H9 (cell line): ENCODE data around the gene CCDC88C. TPM values are rescaled to one million over a fixed set of nuclear protein-coding genes. Genes with fewer than 3 reads are reported as not detected.

Experiments
- DNase-seq: peaks from one replicate; pipeline ENCODE4 v3.0.0-alpha.2; 2017
- H2AFZ ChIP-seq: one replicate; pipeline ENCODE4 v1.6.1; 2013; ENCODE audit warnings: mild to moderate bottlenecking, low read length, control low read depth, moderate library complexity
- H2AK5ac ChIP-seq: 2 replicates; pipeline ENCODE4 v1.6.1; 2013; ENCODE audit warnings: low read length, control low read depth, mixed read lengths; ENCODE audit not compliant: insufficient read length
- H2BK120ac ChIP-seq: one replicate; pipeline ENCODE4 v1.6.1; 2013; ENCODE audit warnings: low read depth, mild to moderate bottlenecking, low read length, control low read depth, inconsistent platforms; ENCODE audit not compliant: poor library complexity, severe bottlenecking
- H2BK12ac ChIP-seq: 2 replicates; pipeline ENCODE4 v1.6.1; 2013; ENCODE audit warnings: low read length, control low read depth, mixed read lengths, low read depth; ENCODE audit not compliant: insufficient read length
- H2BK15ac ChIP-seq: 2 replicates; pipeline ENCODE4 v1.6.1; 2013; ENCODE audit warnings: low read depth, low read length, control low read depth
- H2BK20ac ChIP-seq: one replicate; pipeline ENCODE4 v1.6.1; 2013; ENCODE audit warnings: low read depth, mild to moderate bottlenecking, low read length, control low read depth, inconsistent platforms; ENCODE audit not compliant: poor library complexity, severe bottlenecking
- H2BK5ac ChIP-seq: 2 replicates; pipeline ENCODE4 v1.6.1; 2013; ENCODE audit warnings: low read length, control low read depth, mixed read lengths; ENCODE audit not compliant: insufficient read length
- H3K14ac ChIP-seq: 2 replicates; pipeline ENCODE4 v1.6.1; 2013; ENCODE audit warnings: low read length, control low read depth; ENCODE audit not compliant: insufficient read depth
- H3K18ac ChIP-seq: 2 replicates; pipeline ENCODE4 v1.6.1; 2013; ENCODE audit warnings: low read depth, mild to moderate bottlenecking, mixed read lengths, low read length, control low read depth; ENCODE audit not compliant: insufficient read length
- H3K23ac ChIP-seq: 2 replicates; pipeline ENCODE4 v1.6.1; 2013; ENCODE audit warnings: low read length, control low read depth, mixed read lengths, low read depth; ENCODE audit not compliant: insufficient read length
- H3K23me2 ChIP-seq: 2 replicates; pipeline ENCODE4 v1.6.1; 2013; ENCODE audit warnings: low read depth, mild to moderate bottlenecking, mixed read lengths, low read length, control low read depth; ENCODE audit not compliant: insufficient read length, poor library complexity, severe bottlenecking
- H3K27ac ChIP-seq: 2 replicates; pipeline ENCODE4 v1.5.1; 2013; ENCODE audit warnings: low read length, control low read depth, mixed read lengths, low read depth; ENCODE audit not compliant: insufficient read length
- H3K27me3 ChIP-seq: 2 replicates; pipeline ENCODE4 v1.6.1; 2013; ENCODE audit warnings: low read length, control low read depth, inconsistent platforms; ENCODE audit not compliant: insufficient read depth
- H3K4ac ChIP-seq: 2 replicates; pipeline ENCODE4 v1.6.1; 2013; ENCODE audit warnings: low read depth, mild to moderate bottlenecking, control low read depth, inconsistent platforms, low read length, moderate library complexity
- H3K4me1 ChIP-seq: 2 replicates; pipeline ENCODE4 v1.6.1; 2013; ENCODE audit warnings: low read length, control low read depth, inconsistent platforms; ENCODE audit not compliant: insufficient read depth
- H3K4me2 ChIP-seq: 2 replicates; pipeline ENCODE4 v1.6.1; 2013; ENCODE audit warnings: low read length, control low read depth, mixed read lengths; ENCODE audit not compliant: insufficient read length, insufficient read depth
- H3K56ac ChIP-seq: 2 replicates; pipeline ENCODE4 v1.6.1; 2013; ENCODE audit warnings: low read depth, mild to moderate bottlenecking, mixed read lengths, low read length, control low read depth; ENCODE audit not compliant: insufficient read length
- H3K79me1 ChIP-seq: 2 replicates; pipeline ENCODE4 v1.6.1; 2013; ENCODE audit warnings: low read depth, mild to moderate bottlenecking, moderate library complexity, low read length, control low read depth, inconsistent platforms; ENCODE audit not compliant: insufficient read depth, poor library complexity, severe bottlenecking
- H3K79me2 ChIP-seq: 2 replicates; pipeline ENCODE4 v1.6.1; 2013; ENCODE audit warnings: low read length, control low read depth, inconsistent platforms; ENCODE audit not compliant: insufficient read depth
- H3K9ac ChIP-seq: 2 replicates; pipeline ENCODE4 v1.6.1; 2013; ENCODE audit warnings: low read length, control low read depth, mixed read lengths; ENCODE audit not compliant: insufficient read length; ENCODE audit errors: extremely low read depth
- H3K9me3 ChIP-seq: one replicate; pipeline ENCODE4 v1.6.1; 2013; ENCODE audit warnings: low read depth, low read length, inconsistent platforms; ENCODE audit not compliant: control insufficient read depth
- H3T11ph ChIP-seq: one replicate; pipeline ENCODE4 v1.6.1; 2013; ENCODE audit warnings: mild to moderate bottlenecking, low read length, control low read depth, inconsistent platforms
- H4K20me1 ChIP-seq: one replicate; pipeline ENCODE4 v1.6.1; 2013; ENCODE audit not compliant: control insufficient read depth, insufficient read length, insufficient read depth
- H4K5ac ChIP-seq: 2 replicates; pipeline ENCODE4 v1.6.1; 2013; ENCODE audit warnings: low read depth, mild to moderate bottlenecking, mixed read lengths, low read length, control low read depth; ENCODE audit not compliant: insufficient read length
- H4K8ac ChIP-seq: replicated peaks from 2 replicates; pipeline ENCODE4 v1.6.1; 2013; ENCODE audit warnings: low read length, control low read depth, mixed read lengths, low read depth; ENCODE audit not compliant: insufficient read length
- H4K91ac ChIP-seq: 2 replicates; pipeline ENCODE4 v1.6.1; 2013; ENCODE audit warnings: low read depth, mild to moderate bottlenecking, moderate library complexity, mixed read lengths, low read length, control low read depth; ENCODE audit not compliant: insufficient read length
- H3K27ac Mint-ChIP-seq, 3 experiments: 2 replicates in 2 of 3; 3 replicates in 1 of 3; pipeline ENCODE4 v1.8.0; 2020 to 2021; ENCODE audit warnings: mixed read lengths in 3 of 3, mild to moderate bottlenecking in 1 of 3, moderate library complexity in 1 of 3
- H3K27me3 Mint-ChIP-seq: 2 replicates; pipeline ENCODE4 v1.8.0; 2021; ENCODE audit warnings: low read depth, mild to moderate bottlenecking, moderate library complexity, mixed read lengths
- H3K36me3 Mint-ChIP-seq, 3 experiments: 2 replicates in 2 of 3; 3 replicates in 1 of 3; pipeline ENCODE4 v1.8.0; 2020 to 2021; ENCODE audit warnings: low read depth in 3 of 3, mixed read lengths in 3 of 3; ENCODE audit not compliant: insufficient read depth in 1 of 3
- H3K4me1 Mint-ChIP-seq, 2 experiments: 2 replicates each; pipeline ENCODE4 v1.8.0; 2020; ENCODE audit warnings: mixed read lengths in 2 of 2
- H3K4me3 Mint-ChIP-seq, 2 experiments: 2 replicates in 1 of 2; 3 replicates in 1 of 2; pipeline ENCODE4 v1.8.0; 2020 to 2021; ENCODE audit warnings: mild to moderate bottlenecking in 2 of 2, mixed read lengths in 2 of 2, moderate library complexity in 1 of 2
- H3K9me3 Mint-ChIP-seq, 2 experiments: 2 replicates in 1 of 2; 3 replicates in 1 of 2; pipeline ENCODE4 v1.8.0; 2020; ENCODE audit warnings: mild to moderate bottlenecking in 2 of 2, mixed read lengths in 2 of 2, moderate library complexity in 1 of 2
- WGBS: extraction: QIAGEN DNeasy Blood & Tissue Kit; methylation state at CpG from one replicate; pipeline ENCODE4 v1.1.7; 2013; ENCODE audit warnings: missing lambda C conversion rate, low lambda C conversion rate, mixed read lengths; ENCODE audit not compliant: insufficient read length; ENCODE audit errors: extremely low coverage; 5-methylcytosine and 5-hydroxymethylcytosine counted together
- total RNA-seq: library from RNA; stranded (reverse); gene quantifications from 2 replicates; pipeline ENCODE4 v1.2.1, GENCODE V29; 2021
- TF ChIP-seq, protein P1 (sequence below): fragments of 200-600 bp; sonication (generic); conservative IDR thresholded peaks from 3 replicates; pipeline ENCODE4 v1.8.0; 2021; ENCODE audit warnings: antibody characterized with exemption, mild to moderate bottlenecking

Gene CCDC88C
- total RNA-seq, 1 experiment from 2014 or later = 52.4 TPM

DNA sequence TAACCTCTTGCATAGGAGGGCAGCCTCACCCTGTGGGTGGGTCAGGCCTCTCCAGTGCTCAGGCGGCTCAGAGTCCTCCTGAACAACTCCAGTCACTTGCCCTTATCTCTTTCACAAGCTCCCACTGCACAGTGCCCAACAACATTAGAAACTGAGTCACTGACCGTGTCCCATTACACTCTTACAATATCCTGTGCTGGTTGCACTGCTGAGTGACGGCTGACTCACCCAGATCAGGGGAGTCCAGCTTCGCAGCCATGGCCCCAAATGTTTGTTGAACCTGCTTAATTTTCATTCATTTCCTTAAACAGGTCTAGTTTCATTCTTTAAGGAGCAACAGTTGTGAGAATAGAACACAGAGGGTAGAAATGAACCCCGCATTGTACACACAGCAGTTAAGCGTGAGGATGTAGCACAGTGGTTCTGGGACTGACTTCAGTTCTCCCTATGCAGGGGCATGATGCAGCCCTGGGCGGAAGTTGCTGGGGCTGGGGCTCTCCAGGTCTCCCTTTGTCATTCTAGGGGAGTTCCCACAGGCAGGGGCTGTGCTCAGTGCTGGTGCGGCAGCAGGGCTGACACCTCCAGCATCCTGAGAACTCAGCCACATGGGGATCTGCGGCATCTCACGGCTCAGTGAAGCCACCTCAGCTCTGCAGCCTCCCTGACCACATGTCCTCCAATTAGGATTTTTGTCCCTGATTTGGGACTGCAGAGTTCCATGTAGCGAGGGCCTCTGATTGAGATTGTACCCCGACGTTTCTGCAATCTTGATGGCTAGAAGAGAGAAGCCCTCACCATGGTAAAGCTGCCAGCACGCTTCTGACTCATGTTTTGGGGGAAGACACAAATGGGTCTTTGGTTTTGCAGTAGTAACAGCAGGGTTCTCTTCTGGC lies 189.3 kb downstream of the CCDC88C start:
- H3K14ac ChIP-seq = no peak overlapping the region
- no peak overlapping the region for H3K56ac ChIP-seq
- no peak overlapping the region for H3K9ac ChIP-seq
- TF ChIP-seq, protein P1, sequence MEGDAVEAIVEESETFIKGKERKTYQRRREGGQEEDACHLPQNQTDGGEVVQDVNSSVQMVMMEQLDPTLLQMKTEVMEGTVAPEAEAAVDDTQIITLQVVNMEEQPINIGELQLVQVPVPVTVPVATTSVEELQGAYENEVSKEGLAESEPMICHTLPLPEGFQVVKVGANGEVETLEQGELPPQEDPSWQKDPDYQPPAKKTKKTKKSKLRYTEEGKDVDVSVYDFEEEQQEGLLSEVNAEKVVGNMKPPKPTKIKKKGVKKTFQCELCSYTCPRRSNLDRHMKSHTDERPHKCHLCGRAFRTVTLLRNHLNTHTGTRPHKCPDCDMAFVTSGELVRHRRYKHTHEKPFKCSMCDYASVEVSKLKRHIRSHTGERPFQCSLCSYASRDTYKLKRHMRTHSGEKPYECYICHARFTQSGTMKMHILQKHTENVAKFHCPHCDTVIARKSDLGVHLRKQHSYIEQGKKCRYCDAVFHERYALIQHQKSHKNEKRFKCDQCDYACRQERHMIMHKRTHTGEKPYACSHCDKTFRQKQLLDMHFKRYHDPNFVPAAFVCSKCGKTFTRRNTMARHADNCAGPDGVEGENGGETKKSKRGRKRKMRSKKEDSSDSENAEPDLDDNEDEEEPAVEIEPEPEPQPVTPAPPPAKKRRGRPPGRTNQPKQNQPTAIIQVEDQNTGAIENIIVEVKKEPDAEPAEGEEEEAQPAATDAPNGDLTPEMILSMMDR = no peak
- no peak overlapping the region for H2BK120ac ChIP-seq
- no peak overlapping the region for H4K5ac ChIP-seq
- no peak overlapping the region for H2BK15ac ChIP-seq
- no peak overlapping the region for H4K91ac ChIP-seq
- no peak overlapping the region for H2BK12ac ChIP-seq
- H3K23ac ChIP-seq = no peak overlapping the region
- no peak overlapping the region for H3K4ac ChIP-seq
- no peaks in the 10 kb centered on the region for H3K79me1 ChIP-seq
- H3K27ac Mint-ChIP-seq = peak overlapping the region; percentile 56 to 82 (median 80); a peak in 6 of 7 replicates
- no peak overlapping the region for H2BK20ac ChIP-seq
- no peak overlapping the region for H3T11ph ChIP-seq
- peaks cover 10 to 16% of the 10 kb centered on the region in 2 experiments; a peak in 4 of 5 replicates for H3K9me3 Mint-ChIP-seq
- H3K36me3 Mint-ChIP-seq = peaks cover 12 to 19% (median 14%) of the 10 kb centered on the region in 3 experiments
- DNase-seq = peak; percentile 80
- no peak overlapping the region; a peak in 1 of 5 replicates for H3K4me3 Mint-ChIP-seq
- no peak overlapping the region for H4K8ac ChIP-seq
- WGBS = no CpG with 5 or more reads among the region's 14 CpGs
- H3K18ac ChIP-seq = no peak overlapping the region
- no peaks in the 10 kb centered on the region for H3K79me2 ChIP-seq
- H2AK5ac ChIP-seq = no peak overlapping the region
- no peak overlapping the region for H2AFZ ChIP-seq
- H4K20me1 ChIP-seq = no peaks in the 10 kb centered on the region
- no peak overlapping the region for H2BK5ac ChIP-seq
- no peaks in the 10 kb centered on the region for H3K9me3 ChIP-seq
- H3K27ac ChIP-seq = no peak overlapping the region
- peaks cover 17 to 19% of the 10 kb centered on the region in 2 experiments for H3K4me1 Mint-ChIP-seq
- no peaks in the 10 kb centered on the region for H3K23me2 ChIP-seq
- H3K4me2 ChIP-seq = no peak overlapping the region
- peaks cover 11% of the 10 kb centered on the region for H3K27me3 Mint-ChIP-seq
- peaks cover 4% of the 10 kb centered on the region for H3K4me1 ChIP-seq
- H3K27me3 ChIP-seq = no peaks in the 10 kb centered on the region
